H1 (cell line): ENCODE measurements around the gene OBI1. TPM values are rescaled to one million over a fixed set of nuclear protein-coding genes. Genes with fewer than 3 reads are reported as not detected.

ENCODE experiments used
- KDM5A ChIP-seq: fragments of 200-600 bp; IDR thresholded peaks from 2 replicates; pipeline ENCODE4 v1.7.1; 2012; ENCODE audit warnings: mild to moderate bottlenecking, low read length, inconsistent platforms, mixed read lengths
- RAD21 ChIP-seq, 2 experiments: IDR thresholded peaks in 1 of 2; conservative IDR thresholded peaks in 1 of 2; 2 replicates each; pipeline ENCODE4 v1.6.1; 2011; ENCODE audit warnings: low read depth in 2 of 2, low read length in 2 of 2, improper control_type of control experiment in 1 of 2, inconsistent platforms in 1 of 2, mild to moderate bottlenecking in 1 of 2, moderate library complexity in 1 of 2
- SP1 ChIP-seq: IDR thresholded peaks from 2 replicates; pipeline ENCODE4 v1.6.1; 2011; ENCODE audit warnings: low read depth, low read length
- TAF1 ChIP-seq: IDR thresholded peaks from 2 replicates; pipeline ENCODE4 v1.6.1; 2011; ENCODE audit warnings: mild to moderate bottlenecking, low read depth, low read length
- polyA plus RNA-seq, 7 experiments: library from polyadenylated mRNA; depleted of rRNA in 3 of 7; stranded (reverse) in 5 of 7; unstranded in 2 of 7; fragments of >200 nt in 5 of 7; fragments of 200-250 nt in 2 of 7; gene quantifications; 1 replicate in 5 of 7; 2 replicates in 1 of 7; 4 replicates in 1 of 7; pipeline versions ENCODE4 v1.2.1 to v1.2.3, GENCODE V29; 2011 to 2013; ENCODE audit warnings: missing spikeins in 2 of 7, mixed read lengths in 2 of 7
- total RNA-seq: library from RNA; stranded (reverse); fragmentation: NEBNext Ultra II Directional; extraction: Animal tissue kit (Norgen Biotek cat#: 25700); gene quantifications from 2 replicates; pipeline ENCODE4 v1.2.1, GENCODE V29; 2021
- TF ChIP-seq, protein P1 (sequence below): IDR thresholded peaks from 2 replicates; pipeline ENCODE4 v1.6.1; 2012; ENCODE audit warnings: inconsistent platforms
- TF ChIP-seq, protein P2 (sequence below), 3 experiments: IDR thresholded peaks; 1 replicate in 2 of 3; 2 replicates in 1 of 3; pipeline versions ENCODE4 v1.5.1 to v1.6.1; 2011; ENCODE audit warnings: low read length in 3 of 3, mild to moderate bottlenecking in 3 of 3, inconsistent platforms in 2 of 3, low read depth in 1 of 3, moderate library complexity in 1 of 3; ENCODE audit not compliant: insufficient read depth in 1 of 3; ENCODE audit errors: control extremely low read depth in 1 of 3

The OBI1 gene
- total and polyA plus RNA-seq, 2 of the 8 experiments (the other 6 are each of a cell fraction or from before 2014, with no cell fraction given), result 7.1 to 14.3 TPM

GRCh38 chr13:78659732-78660494 is 958 bp upstream of the OBI1 start (continued):
- peak; percentile 51 for TF ChIP-seq TAF1
- TF ChIP-seq, protein P1, sequence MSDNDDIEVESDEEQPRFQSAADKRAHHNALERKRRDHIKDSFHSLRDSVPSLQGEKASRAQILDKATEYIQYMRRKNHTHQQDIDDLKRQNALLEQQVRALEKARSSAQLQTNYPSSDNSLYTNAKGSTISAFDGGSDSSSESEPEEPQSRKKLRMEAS, result peak; percentile 56
- TF ChIP-seq, protein P2, sequence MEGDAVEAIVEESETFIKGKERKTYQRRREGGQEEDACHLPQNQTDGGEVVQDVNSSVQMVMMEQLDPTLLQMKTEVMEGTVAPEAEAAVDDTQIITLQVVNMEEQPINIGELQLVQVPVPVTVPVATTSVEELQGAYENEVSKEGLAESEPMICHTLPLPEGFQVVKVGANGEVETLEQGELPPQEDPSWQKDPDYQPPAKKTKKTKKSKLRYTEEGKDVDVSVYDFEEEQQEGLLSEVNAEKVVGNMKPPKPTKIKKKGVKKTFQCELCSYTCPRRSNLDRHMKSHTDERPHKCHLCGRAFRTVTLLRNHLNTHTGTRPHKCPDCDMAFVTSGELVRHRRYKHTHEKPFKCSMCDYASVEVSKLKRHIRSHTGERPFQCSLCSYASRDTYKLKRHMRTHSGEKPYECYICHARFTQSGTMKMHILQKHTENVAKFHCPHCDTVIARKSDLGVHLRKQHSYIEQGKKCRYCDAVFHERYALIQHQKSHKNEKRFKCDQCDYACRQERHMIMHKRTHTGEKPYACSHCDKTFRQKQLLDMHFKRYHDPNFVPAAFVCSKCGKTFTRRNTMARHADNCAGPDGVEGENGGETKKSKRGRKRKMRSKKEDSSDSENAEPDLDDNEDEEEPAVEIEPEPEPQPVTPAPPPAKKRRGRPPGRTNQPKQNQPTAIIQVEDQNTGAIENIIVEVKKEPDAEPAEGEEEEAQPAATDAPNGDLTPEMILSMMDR (IDR thresholded peaks at IDR 0.05; ENCODE audit: control extremely low read depth in 1 of 3, insufficient read depth in 1 of 3, low read depth in 1 of 3, low read length in 3 of 3), result peak in 2 of 3 experiments; percentile 0 to 11; a peak in 2 of 4 replicates
- no peak for TF ChIP-seq KDM5A
- 0 out of 2 replicates have a peak, but pooled peaks have one; percentile 7 for TF ChIP-seq SP1
- TF ChIP-seq RAD21 (IDR thresholded peaks at IDR 0.05 in 1 of 2, conservative IDR thresholded peaks at IDR 0.05 in 1 of 2; ENCODE audit: low read depth in 2 of 2, low read length in 2 of 2), result peak in 1 of 2 experiments; percentile 8; a peak in 1 of 4 replicates
- TF ChIP-seq, all 59 proteins: peak for 11
